H1 (cell line): Measurements from ENCODE around the gene THBD. TPM values are rescaled to one million over a fixed set of nuclear protein-coding genes. Genes with fewer than 3 reads are reported as not detected.

Experiments used
- CHD7 ChIP-seq: fragments of 300-600 bp; sonication (generic); IDR thresholded peaks from 2 replicates; pipeline ENCODE4 v1.7.1; 2012; ENCODE audit warnings: low read length, moderate library complexity, mild to moderate bottlenecking, inconsistent platforms; ENCODE audit not compliant: insufficient replicate concordance
- KDM4A ChIP-seq: IDR thresholded peaks from one replicate; pipeline ENCODE4 v1.7.1; 2012; ENCODE audit warnings: low read depth, mild to moderate bottlenecking, moderate library complexity, low read length, inconsistent platforms; ENCODE audit not compliant: severe bottlenecking
- POLR2AphosphoS5 ChIP-seq: IDR thresholded peaks from 2 replicates; pipeline ENCODE4 v1.6.1; 2011; ENCODE audit warnings: low read depth, low read length
- TAF7 ChIP-seq: optimal IDR thresholded peaks from 2 replicates; pipeline ENCODE3; 2011; ENCODE audit warnings: low read depth, mild to moderate bottlenecking, inconsistent platforms, low read length, moderate library complexity, borderline replicate concordance
- ZNF274 ChIP-seq: IDR thresholded peaks from 2 replicates; pipeline ENCODE4 v1.7.0; 2012; ENCODE audit warnings: low read length, borderline replicate concordance; ENCODE audit errors: extremely low read depth
- polyA plus RNA-seq, 7 experiments: library from polyadenylated mRNA; depleted of rRNA in 3 of 7; stranded (reverse) in 5 of 7; unstranded in 2 of 7; fragments of >200 nt in 5 of 7; fragments of 200-250 nt in 2 of 7; gene quantifications; 1 replicate in 5 of 7; 2 replicates in 1 of 7; 4 replicates in 1 of 7; pipeline versions ENCODE4 v1.2.1 to v1.2.3, GENCODE V29; 2011 to 2013; ENCODE audit warnings: missing spikeins in 2 of 7, mixed read lengths in 2 of 7
- total RNA-seq: library from RNA; stranded (reverse); fragmentation: NEBNext Ultra II Directional; extraction: Animal tissue kit (Norgen Biotek cat#: 25700); gene quantifications from 2 replicates; pipeline ENCODE4 v1.2.1, GENCODE V29; 2021

The THBD gene
- total and polyA plus RNA-seq, 2 of the 8 experiments (the other 6 are each of a cell fraction or from before 2014, with no cell fraction given) = 0.21 to 0.43 TPM

- TF ChIP-seq CHD7 = no peak
- no peak for TF ChIP-seq POLR2AphosphoS5
- no peak for TF ChIP-seq ZNF274
- TF ChIP-seq KDM4A = no peak
- TF ChIP-seq TAF7 = no peak
These were observed 14.1 kb upstream of the THBD start (continued) for GRCh38 chr20:23063581-23063980.
